GM19193 (cell line): ENCODE measurements around the gene FOXA1.

Source experiments
- POLR2A ChIP-seq: IDR thresholded peaks from 4 replicates; pipeline ENCODE4 v1.6.1; 2011; ENCODE audit not compliant: insufficient read depth, insufficient read length; ENCODE audit errors: extremely low read depth

FOXA1 gene

DNA sequence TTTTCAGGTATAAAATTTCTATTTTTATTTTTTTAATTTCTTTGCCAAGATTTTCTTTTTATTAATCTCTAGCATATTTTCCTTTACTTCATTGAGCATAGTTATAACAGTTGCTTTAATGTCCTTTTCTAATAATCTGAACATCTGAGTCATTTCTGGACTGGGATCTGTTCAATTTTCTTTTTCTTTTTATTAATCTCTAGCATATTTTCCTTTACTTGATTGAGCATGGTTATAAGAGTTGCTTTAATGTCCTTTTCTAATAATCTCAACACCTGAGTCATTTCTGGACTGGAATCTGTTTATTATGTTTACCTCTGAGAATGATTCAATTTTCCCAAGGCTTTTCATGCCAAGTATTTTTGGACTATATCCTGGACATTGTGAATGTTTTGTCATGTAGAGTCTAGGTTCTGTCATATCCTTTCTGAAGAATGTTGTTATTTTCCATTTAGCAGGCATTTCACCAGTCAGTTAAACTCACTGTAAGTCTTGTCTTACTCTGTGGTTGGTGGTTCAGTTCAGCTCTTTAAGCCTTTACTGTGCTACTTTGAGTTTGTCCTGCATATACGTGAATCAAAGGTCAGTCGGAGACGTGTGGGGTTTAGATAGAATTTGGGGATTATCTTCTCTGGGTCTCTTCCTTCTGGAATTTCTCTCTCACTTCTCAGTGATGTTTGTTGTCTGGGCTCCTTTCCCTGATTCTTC is 20.7 kb upstream of the FOXA1 start:
- TF ChIP-seq POLR2A, result no peak

DNA sequence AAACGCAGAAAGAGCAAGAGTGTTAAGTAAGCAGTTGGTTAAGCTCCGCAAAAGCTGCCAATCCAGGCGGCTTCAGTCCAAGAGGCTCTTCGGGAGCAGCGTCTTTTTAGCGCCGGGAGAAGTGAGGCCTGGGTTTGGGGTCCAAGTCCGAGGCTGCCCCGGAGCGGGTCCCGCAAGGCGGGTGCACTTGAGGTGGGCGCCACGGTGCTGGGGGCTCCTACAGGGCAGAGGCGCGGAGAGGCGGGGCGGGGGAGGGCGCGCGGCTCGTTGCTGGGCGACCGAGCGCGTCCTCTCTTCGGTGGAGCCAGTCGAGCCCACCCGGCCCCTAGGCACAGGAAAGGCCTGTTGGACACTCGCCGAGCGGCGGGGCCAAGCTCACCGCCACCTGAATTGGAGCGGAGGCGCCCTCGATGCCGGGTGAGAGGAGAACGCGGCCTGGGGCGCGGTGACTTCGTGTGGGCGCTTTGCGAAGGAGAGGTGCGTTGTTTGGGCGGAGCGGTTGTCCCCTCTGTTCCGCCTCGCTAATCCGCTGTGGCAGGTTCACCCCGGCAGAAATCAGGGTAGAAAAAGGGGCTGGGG is 16.0 kb upstream of the FOXA1 start:
- no peak for TF ChIP-seq POLR2A

DNA sequence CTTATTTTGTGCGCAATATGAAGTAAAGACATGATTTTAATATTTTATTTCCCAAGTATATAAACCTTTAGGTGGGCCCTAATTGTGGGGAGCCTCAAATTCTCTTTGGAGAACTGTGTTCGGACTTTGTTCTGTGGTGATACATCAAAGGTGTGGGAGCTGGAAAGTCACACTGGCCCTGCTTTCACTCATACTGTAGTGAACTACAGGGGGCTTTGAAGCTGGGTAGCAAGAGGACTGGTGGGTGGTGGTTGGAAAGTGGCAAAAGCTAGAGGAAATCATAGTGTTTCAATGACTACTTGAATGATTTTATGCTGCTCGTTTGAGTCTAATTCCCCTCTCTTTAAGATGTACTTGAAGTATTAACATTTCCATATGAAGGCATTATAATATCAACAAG is 13.6 kb upstream of the FOXA1 start:
- no peak for TF ChIP-seq POLR2A

DNA sequence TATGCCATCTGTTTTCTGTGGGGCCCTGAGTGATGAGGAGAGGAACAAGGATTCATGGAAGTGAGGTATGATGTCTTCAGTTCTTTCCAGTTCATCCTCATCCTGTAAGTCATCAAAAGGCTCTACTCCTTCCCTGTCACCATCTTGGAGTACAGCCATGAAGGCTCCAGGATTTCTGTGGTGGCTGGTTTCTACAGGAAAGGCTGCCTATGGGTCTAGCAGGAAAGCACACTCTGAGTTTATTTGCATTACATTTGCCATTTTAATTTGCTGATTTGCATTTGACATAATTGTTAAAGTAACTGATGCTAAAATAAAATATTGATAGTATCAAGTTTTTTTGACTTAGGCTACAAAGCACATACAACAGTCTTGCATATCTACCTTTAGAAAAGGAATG is 11.6 kb upstream of the FOXA1 start:
- TF ChIP-seq POLR2A, result no peak

DNA sequence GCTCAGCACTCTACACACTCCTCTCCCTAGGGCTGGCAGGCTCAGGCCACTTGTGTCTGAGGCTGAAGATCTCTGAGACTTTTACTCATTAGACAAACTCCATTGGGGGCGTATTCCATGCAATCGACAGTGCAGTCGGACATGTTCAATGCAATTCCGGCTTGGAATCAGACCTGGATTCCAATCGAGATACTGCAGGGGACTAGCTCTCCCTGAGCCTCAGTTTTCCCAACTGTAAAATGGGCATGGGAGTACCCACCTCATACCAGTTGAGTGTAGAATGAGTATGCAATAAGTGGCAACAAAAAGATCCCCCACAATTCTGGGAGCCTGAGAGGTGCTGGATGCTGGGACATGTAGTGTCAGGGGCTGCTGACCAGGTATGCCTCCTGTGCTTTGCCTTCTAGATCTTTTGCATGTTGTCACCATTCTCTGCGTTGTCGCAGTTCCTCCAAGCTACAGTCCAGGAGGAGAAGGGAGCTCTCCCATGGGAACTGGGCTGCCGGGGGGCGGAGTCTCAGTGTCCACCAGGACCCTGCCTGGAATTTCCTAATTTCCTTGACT is 8.7 kb upstream of the FOXA1 start:
- TF ChIP-seq POLR2A, result no peak

DNA sequence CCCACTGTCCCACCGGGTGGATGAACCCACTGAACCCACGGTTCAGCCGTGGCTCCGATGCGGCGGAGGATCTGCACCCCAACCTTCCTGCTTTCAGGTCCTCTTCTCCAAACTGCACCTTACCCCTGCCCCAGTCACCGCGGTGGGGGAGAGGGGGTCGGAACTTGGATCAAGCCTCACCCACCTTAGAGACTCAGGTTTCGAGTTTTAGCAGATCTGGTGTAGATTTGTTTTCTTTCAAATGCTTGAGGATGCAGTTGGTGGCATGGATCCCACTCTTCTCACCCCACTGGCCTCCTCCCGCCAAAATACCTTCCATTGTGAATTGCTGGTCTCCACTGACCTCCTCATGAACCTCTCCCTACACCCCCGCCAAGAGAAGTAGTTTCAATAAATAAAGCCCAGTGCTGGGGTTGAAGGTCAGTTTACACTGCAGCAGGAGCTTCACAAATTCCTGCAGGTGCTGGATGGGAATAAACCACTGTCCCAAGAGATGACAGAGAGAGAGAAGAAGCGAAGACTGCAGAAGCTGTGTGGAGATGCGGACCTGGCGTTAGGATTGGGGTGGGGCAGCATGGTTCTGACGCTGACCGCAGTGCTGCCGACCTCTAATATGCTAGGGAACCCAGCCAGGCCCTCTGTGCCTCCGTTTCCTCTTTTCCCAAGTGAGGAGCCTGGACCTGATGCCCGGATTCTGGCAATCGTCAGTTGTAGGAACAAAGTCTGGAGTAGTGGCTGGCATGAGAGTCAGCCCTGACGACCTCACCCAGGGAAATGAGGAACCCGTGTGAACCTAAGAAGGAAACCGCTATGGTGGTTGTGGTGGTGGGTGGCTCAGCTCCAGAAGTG is 7.8 kb upstream of the FOXA1 start:
- TF ChIP-seq POLR2A, result no peak

DNA sequence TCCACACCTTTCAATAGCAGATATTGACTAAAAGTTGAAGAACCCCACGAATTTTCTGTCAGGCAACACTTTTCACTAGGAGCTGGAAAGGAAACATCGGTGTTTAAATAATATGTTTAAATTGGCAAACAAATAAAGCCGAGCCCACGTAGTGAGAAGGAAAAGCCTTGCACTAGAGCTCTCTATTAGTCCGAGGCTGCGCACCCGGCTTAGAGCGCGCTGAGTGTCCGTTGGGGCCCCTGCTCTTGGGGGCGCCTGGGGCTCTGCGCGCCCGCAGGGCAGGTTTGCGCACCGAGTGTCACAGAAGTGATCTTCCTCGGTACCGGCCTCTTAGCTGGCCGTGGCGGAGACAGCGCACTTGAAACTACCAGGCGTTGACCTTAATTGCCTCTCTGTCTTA is 6.8 kb upstream of the FOXA1 start:
- TF ChIP-seq POLR2A, result no peak

DNA sequence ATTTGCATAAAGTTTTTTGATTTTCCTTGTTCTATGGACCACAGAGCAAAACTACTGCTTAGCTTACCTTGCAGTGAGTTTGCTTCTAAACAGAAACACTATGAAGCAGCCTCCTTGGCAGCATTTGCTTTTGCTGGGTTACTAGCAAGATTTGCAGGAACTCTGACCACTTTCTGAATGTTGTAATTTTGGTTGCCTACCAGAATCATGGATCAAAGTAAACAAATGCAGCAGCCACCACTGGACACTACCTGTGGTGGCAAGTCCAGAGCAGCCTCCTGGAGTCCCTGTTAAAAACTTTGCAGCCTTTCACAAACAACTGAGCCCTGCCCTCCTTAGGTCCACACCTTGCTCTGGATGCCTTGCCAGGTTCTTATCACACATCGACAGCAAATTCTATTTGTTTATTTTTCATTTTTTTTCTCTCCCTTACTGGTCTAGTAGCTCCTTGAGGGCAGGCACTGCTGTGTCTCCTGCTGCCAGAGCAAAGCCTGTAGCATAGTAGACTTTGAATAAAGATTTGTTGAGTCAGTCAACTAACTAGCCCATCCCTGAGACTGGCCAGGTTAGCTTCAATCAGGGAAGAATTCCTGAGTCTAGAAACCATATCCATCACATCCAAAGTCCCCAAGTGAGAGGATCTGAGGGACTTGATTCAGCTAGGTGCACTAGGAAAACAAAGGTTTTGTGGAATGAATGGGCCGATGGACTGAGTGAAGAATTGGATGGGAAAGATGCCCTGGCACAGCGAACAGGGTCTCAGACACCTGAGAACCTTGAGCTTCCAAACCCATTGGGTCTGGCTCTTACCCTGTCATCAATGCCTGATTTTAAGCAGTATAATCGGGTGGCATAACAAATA is 6.1 kb upstream of the FOXA1 start:
- TF ChIP-seq POLR2A, result no peak

DNA sequence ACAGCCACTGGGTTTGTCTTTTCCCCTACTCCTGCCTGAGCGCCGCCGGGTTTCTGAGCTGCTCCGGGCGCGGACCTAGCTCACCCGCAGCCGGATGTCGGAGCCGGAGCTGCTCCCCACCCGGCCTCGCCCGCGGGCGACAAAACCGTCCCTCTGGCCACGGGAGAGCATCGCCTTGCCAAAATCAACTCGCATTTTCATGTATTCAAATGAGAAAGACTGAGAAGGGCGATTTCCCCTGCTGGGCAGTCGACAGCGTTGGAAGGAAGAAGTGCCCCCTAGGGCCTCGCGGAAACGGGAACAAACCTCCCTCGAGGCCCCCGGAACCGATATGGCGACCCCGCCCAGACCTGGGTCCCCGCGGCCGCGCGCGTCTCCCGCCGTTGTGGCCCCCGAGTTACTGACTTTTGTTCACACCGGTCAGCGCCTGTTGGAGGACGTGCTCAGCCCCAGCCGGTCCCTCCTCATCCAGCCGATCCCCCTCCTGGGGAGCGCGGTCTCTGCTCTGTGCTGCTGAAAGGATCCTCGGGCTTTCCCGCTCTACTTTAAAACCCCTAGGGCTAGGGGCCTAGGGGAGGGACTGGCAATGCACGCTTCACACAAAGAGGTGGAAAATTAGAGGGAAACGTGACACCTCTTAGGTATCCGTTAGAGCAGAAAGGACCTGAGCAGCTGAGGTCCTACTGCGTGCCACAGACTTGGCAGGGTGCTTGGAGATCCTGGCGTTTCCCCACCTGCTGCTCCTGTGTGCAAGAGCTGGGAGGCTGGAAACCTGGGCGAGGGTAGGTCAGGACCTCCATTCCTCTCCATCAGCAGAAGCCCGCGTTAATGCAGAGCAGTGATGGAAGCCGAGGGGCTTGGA is 4.7 kb upstream of the FOXA1 start:
- no peak for TF ChIP-seq POLR2A

DNA sequence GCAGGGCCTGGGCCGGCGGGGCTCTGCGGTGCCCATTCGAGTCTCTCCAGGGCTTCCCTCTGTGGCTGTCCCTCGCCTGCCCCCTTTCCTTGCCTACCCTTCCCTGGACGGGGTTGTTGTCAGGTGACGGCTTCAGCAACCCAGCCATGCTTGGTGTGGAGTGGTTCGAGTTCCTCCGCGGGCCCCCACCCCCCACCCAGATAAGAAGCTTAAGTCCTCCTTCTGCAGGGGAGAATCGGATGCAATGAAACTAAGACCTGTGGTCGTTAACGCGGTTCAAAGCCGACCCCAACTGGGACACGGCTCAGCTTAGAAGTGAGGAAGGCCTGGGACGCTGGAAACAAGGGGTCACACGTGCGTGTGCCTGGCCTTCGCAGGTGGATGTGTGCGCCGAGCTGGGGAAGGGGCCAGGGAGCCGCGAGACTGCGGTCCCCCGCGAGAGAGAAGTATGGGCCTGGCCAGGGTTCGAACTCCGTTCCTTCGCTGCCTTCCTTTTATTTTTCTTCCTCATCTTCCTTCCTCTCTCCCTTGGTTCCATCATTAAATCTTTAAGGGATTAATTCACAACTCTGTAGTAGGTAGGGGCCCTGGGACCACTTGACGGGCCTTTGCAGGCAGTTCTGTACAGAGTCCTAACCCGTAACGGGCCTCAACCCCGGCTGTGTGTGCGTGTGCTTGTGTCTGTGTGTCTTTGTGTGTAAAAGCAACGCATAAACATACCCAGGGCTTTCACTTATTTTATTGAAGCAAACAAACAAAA is 3.9 kb upstream of the FOXA1 start:
- no peak for TF ChIP-seq POLR2A

DNA sequence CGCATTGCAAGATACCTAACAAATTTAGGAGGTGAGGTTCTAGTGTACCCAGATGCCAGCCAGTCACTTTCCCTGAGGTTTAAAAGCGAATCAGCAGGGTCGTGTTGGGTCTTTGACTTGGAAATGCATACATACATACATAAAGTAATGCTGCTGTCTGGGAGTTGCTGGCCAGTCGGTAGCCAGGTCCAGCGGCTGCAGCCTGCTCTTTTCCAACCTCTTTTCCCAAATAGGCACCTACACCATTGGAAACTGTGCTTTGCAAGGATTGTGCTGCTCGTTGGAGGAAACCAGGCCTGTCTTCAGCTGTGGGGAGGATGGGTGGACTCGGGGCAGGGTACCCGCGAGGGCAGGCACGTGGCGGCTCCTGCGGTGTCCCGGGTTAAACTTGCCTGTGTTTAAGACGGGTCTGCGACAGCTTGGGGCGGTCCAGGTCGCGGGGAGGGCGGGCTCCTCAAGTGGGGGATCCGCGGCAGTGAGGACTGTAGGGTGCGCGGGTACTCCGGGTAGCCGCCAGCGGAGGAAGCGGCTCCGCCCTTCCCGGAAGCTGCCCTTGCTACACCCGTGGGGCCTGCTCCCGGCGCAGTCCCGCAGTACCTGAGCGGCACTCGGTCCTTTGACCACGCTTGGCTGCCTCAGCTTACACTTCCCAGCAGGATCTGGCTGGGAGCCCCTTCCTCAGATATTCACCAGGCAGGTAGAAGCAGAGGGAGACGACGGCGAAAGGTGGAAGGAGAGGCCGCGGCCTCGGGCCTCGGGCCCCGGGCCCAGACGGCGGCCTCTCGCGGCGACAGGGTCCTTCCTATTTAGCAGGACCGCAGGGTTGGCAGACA is 3.1 kb upstream of the FOXA1 start:
- TF ChIP-seq POLR2A, result no peak

DNA sequence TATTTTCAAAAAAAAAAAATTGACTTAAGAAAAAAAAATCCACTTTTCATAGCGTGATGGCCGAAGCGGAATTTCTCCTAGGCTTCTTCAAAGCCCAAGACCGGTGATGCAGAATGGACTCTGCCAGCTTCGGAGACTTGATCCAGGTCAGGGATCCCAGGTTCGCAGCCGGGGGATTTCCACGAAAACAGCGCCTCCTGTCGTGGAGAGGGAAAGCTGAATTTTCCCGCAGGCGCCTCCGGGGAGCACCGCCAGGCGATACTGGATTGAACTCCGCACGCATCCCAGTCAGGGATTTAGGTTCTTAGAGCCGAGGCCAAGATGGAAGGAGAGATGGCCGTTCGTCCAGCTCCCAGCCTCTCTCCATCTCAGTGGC is 2.5 kb upstream of the FOXA1 start:
- no peak for TF ChIP-seq POLR2A
